Naive thymus-derived CD4-positive, alpha-beta T cell (primary cell): Measurements from ENCODE around the gene PYM1. TPM values are rescaled to one million over a fixed set of nuclear protein-coding genes. Genes with fewer than 3 reads are reported as not detected.

ENCODE experiments used
- ATAC-seq: fragments of 150-1000 bp; cut with Tn5 transposase; 2 replicates; pipeline ENCODE4 v1.10.0; 2021; ENCODE audit warnings: mild to moderate bottlenecking, moderate library complexity
- CTCF ChIA-PET: fragments of 350-600 bp; sonication (Branson Sonifier 250); formaldehyde crosslinking; loops from one replicate; lab custom pipeline; 2021; ENCODE audit warnings: antibody characterized with exemption; lab: Charles Lee
- POLR2A ChIA-PET: fragments of 350-600 bp; sonication (Branson Sonifier 250); formaldehyde crosslinking; loops from one replicate; lab custom pipeline; 2021; ENCODE audit warnings: antibody characterized with exemption, inconsistent platforms; lab: Charles Lee
- DNase-seq, 9 donors: peaks; one replicate each; pipeline versions ENCODE4 v3.0.0 to v3.0.0-alpha.2; 2020 to 2022; ENCODE audit warnings: mixed read lengths in 1 of 9
- H3K27ac ChIP-seq: one replicate; pipeline ENCODE4 v1.7.0; 2013; ENCODE audit warnings: mild to moderate bottlenecking, low read depth, low read length, moderate library complexity
- H3K27me3 ChIP-seq, 2 donors: one replicate each; pipeline ENCODE4 v1.7.0; 2013; ENCODE audit warnings: low read length in 2 of 2, mild to moderate bottlenecking in 2 of 2, moderate library complexity in 2 of 2; ENCODE audit not compliant: control insufficient read depth in 2 of 2, insufficient read depth in 2 of 2
- H3K36me3 ChIP-seq, 3 experiments: 1 replicate in 2 of 3; 2 replicates in 1 of 3; pipeline ENCODE4 v1.7.0; 2013; ENCODE audit warnings: low read length in 3 of 3, mild to moderate bottlenecking in 3 of 3, moderate library complexity in 1 of 3; ENCODE audit not compliant: insufficient read depth in 3 of 3, control insufficient read depth in 2 of 3
- H3K4me1 ChIP-seq, 2 donors: one replicate each; pipeline ENCODE4 v1.7.0; 2013; ENCODE audit warnings: low read length in 2 of 2, mild to moderate bottlenecking in 2 of 2, moderate library complexity in 1 of 2; ENCODE audit not compliant: control insufficient read depth in 2 of 2, insufficient read depth in 2 of 2
- H3K4me3 ChIP-seq: 2 replicates; pipeline ENCODE4 v1.7.0; 2013; ENCODE audit warnings: mild to moderate bottlenecking, low read length
- H3K9me3 ChIP-seq, 3 experiments: 1 replicate in 2 of 3; 2 replicates in 1 of 3; pipeline ENCODE4 v1.7.0; 2013; ENCODE audit warnings: low read length in 3 of 3; ENCODE audit not compliant: control insufficient read depth in 2 of 3
- H3K27ac Mint-ChIP-seq, 9 donors: one replicate each; pipeline ENCODE4 v1.8.0; 2020 to 2022; ENCODE audit warnings: mixed read lengths in 9 of 9, mild to moderate bottlenecking in 8 of 9, moderate library complexity in 5 of 9, inconsistent platforms in 2 of 9
- H3K27me3 Mint-ChIP-seq, 5 donors: one replicate each; pipeline ENCODE4 v1.8.0; 2021 to 2022; ENCODE audit warnings: mixed read lengths in 5 of 5, mild to moderate bottlenecking in 1 of 5
- H3K36me3 Mint-ChIP-seq, 5 donors: one replicate each; pipeline ENCODE4 v1.8.0; 2020 to 2022; ENCODE audit warnings: mixed read lengths in 5 of 5, mild to moderate bottlenecking in 3 of 5, inconsistent platforms in 1 of 5
- H3K4me1 Mint-ChIP-seq, 7 donors: one replicate each; pipeline ENCODE4 v1.8.0; 2020 to 2022; ENCODE audit warnings: mixed read lengths in 7 of 7, mild to moderate bottlenecking in 3 of 7, inconsistent platforms in 1 of 7
- H3K4me3 Mint-ChIP-seq, 10 donors: one replicate each; pipeline ENCODE4 v1.8.0; 2020 to 2022; ENCODE audit warnings: mild to moderate bottlenecking in 10 of 10, mixed read lengths in 10 of 10, moderate library complexity in 6 of 10, inconsistent platforms in 2 of 10
- H3K9me3 Mint-ChIP-seq, 11 donors: one replicate each; pipeline ENCODE4 v1.8.0; 2020 to 2022; ENCODE audit warnings: mixed read lengths in 11 of 11, mild to moderate bottlenecking in 4 of 11, inconsistent platforms in 1 of 11, moderate library complexity in 1 of 11
- intact Hi-C, 2 donors: fragments of 100-400 bp; cut with micrococcal nuclease; formaldehyde crosslinking; loops; one replicate each; pipeline ENCODE4 v1.15.1; 2023
- polyA plus RNA-seq, 2 donors: library from polyadenylated mRNA; unstranded; fragments of 300-500 nt; fragmentation: Illumina TruSeq; gene quantifications; one replicate each; pipeline ENCODE4 v1.2.3, GENCODE V29; 2021
- total RNA-seq, 6 experiments: library from RNA in 5 of 6; stranded (reverse) in 5 of 6; gene quantifications; 1 replicate in 5 of 6; 2 replicates in 1 of 6; pipeline ENCODE4 v1.2.3 and lab custom pipeline; 2021 to 2026

Gene PYM1
- total and polyA plus RNA-seq, 7 experiments from 2014 or later = 18.5 to 70.7 (median 35.9) TPM

- Mint-ChIP-seq H3K27me3 (no peaks in the 10 kb centered on the region), H3K9me3 (no peaks in the 10 kb centered on the region), H3K27ac (peak overlapping the region in 7 of 9 donors; percentile 25 to 72 (median 48)), H3K36me3 (peaks cover 0 to 8% (median 0%) of the 10 kb centered on the region in 5 donors), H3K4me1 (peaks cover 19 to 36% (median 31%) of the 10 kb centered on the region in 7 donors), H3K4me3 (peak overlapping the region in 1 of 10 donors; percentile 25)
- POLR2A ChIA-PET = no interaction called here
- DNase-seq (no peak), ATAC-seq (no peak)
- intact Hi-C loops = no loop called here
- no peaks in the 10 kb centered on the region for H3K27me3 ChIP-seq
- no peaks in the 10 kb centered on the region for H3K36me3 ChIP-seq
- peaks cover 12 to 18% of the 10 kb centered on the region in 2 donors for H3K4me1 ChIP-seq
- no peak overlapping the region for H3K4me3 ChIP-seq
- CTCF ChIA-PET = no interaction called here
- H3K27ac ChIP-seq = no peak overlapping the region
- no peaks in the 10 kb centered on the region for H3K9me3 ChIP-seq
Measured at GRCh38 chr12:55963760-55964159, 36.1 kb upstream of the PYM1 start.

- H3K4me1 Mint-ChIP-seq = peaks cover 12 to 26% (median 17%) of the 10 kb centered on the region in 7 donors
- H3K27me3 ChIP-seq = no peaks in the 10 kb centered on the region
- peak overlapping the region; percentile 62 for H3K27ac ChIP-seq
- H3K27me3 Mint-ChIP-seq = no peaks in the 10 kb centered on the region
- peaks cover 0 to 3% (median 0%) of the 10 kb centered on the region in 11 donors for H3K9me3 Mint-ChIP-seq
- no peak overlapping the region for H3K4me3 ChIP-seq
- ATAC-seq = no peak
- H3K4me3 Mint-ChIP-seq = peak overlapping the region in 1 of 10 donors; percentile 59
- H3K27ac Mint-ChIP-seq = peak overlapping the region in 8 of 9 donors; percentile 53 to 95 (median 91)
- intact Hi-C loops = loop anchor here in 1 of 2 donors (2.0 kb wide), 1 partner anchor 16 kb away; no protein-coding TSS in a partner anchor
- ChIA-PET POLR2A (interaction anchor here (0.5 to 27.1 kb wide), 13 partner anchors 10 to 290 kb away, joined by 3 to 728 read pairs (median 5); partner anchors contain the start of genes DGKA, DNAJC14, ORMDL2 and PYM1), CTCF (interaction anchor here (0.6 to 0.9 kb wide), 2 partner anchors 14 to 20 kb away, joined by 4 to 5 read pairs; no protein-coding TSS in a partner anchor)
- no peaks in the 10 kb centered on the region for H3K9me3 ChIP-seq
- H3K4me1 ChIP-seq = peaks cover 4 to 8% of the 10 kb centered on the region in 2 donors
- H3K36me3 Mint-ChIP-seq = peaks cover 3 to 21% (median 11%) of the 10 kb centered on the region in 5 donors
- DNase-seq = no peak
- peaks cover 14 to 21% (median 16%) of the 10 kb centered on the region in 3 experiments for H3K36me3 ChIP-seq
Measured at GRCh38 chr12:55957106-55957859, 29.6 kb upstream of the PYM1 start.

DNA sequence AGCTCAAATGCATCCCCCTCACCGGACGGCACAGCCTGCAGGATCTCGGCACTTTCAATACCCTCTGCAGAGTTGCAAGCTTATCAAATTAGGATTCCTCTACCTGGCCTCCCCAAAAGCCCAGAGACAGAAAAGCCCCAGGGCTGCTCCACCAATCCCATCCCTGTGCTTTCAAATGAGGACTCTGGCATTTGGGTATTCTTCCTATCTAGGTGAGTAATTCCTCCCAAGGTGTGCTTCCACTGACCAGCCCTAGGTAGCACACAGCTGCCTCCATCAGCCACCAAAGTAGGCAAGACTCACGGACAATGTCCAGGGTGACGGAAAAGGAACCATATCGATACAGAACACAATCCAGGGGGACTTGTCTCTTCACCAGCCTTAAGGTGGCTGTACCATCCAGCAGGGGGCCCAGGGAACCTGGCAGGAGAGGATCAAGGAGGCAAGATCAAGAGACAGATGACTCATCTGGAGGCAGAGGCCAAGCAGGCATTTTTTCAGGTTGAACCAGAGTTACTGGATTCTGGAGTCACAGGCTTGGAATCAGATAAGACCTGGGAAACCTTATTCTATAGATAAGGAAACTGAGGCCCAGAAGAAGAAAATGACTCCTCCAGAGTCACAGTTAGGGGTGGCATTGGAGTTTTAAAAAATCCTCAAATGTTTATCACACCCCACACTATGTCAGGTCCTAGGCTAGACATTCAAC is 28.3 kb upstream of the PYM1 start:
- Histone ChIP-seq H3K4me1 (peaks cover 4 to 8% of the 10 kb centered on the region in 2 donors), H3K36me3 (peaks cover 26 to 35% (median 29%) of the 10 kb centered on the region in 3 experiments), H3K4me3 (no peak overlapping the region), H3K9me3 (no peaks in the 10 kb centered on the region), H3K27ac (peak overlapping the region; percentile 22), H3K27me3 (no peaks in the 10 kb centered on the region)
- CTCF ChIA-PET = interaction anchor here (0.5 to 1.1 kb wide), 6 partner anchors 8 to 231 kb away, joined by 3 to 5 read pairs (median 4); no protein-coding TSS in a partner anchor
- Mint-ChIP-seq H3K36me3 (peaks cover 4 to 33% (median 18%) of the 10 kb centered on the region in 5 donors), H3K9me3 (peaks cover 0 to 3% (median 0%) of the 10 kb centered on the region in 11 donors), H3K27me3 (no peaks in the 10 kb centered on the region), H3K4me1 (peaks cover 12 to 38% (median 21%) of the 10 kb centered on the region in 7 donors), H3K4me3 (peak overlapping the region in 1 of 10 donors; percentile 21), H3K27ac (peak overlapping the region; percentile 6 to 90 (median 78))
- intact Hi-C loops = loop anchor here in 1 of 2 donors (1.0 to 2.0 kb wide), 5 partner anchors 10 to 25 kb away; partner anchors contain the start of genes CDK2, DGKA and PMEL
- ATAC-seq (peak; percentile 71), DNase-seq (peak in 4 of 9 donors; percentile 41 to 47 (median 44))
- POLR2A ChIA-PET = interaction anchor here (0.7 to 27.1 kb wide), 10 partner anchors 9 to 137 kb away, joined by 3 to 728 read pairs (median 14); partner anchors contain the start of genes DGKA, DNAJC14, ORMDL2 and PYM1

GRCh38 chr12:55955344-55955743 is 27.6 kb upstream of the PYM1 start:
- Histone ChIP-seq H3K4me3 (no peak overlapping the region), H3K27me3 (no peaks in the 10 kb centered on the region), H3K27ac (no peak overlapping the region), H3K4me1 (peaks cover 4 to 8% of the 10 kb centered on the region in 2 donors), H3K36me3 (peaks cover 29 to 40% (median 31%) of the 10 kb centered on the region in 3 experiments), H3K9me3 (no peaks in the 10 kb centered on the region)
- Mint-ChIP-seq H3K27ac (peak overlapping the region in 8 of 9 donors; percentile 25 to 90 (median 79)), H3K9me3 (peaks cover 0 to 3% (median 0%) of the 10 kb centered on the region in 11 donors), H3K4me1 (peaks cover 12 to 38% (median 21%) of the 10 kb centered on the region in 7 donors), H3K27me3 (no peaks in the 10 kb centered on the region), H3K36me3 (peaks cover 4 to 33% (median 19%) of the 10 kb centered on the region in 5 donors), H3K4me3 (peak overlapping the region in 1 of 10 donors; percentile 21)
- DNase-seq = no peak
- ATAC-seq = peak; percentile 15
- ChIA-PET CTCF (interaction anchor here (0.7 to 1.1 kb wide), 3 partner anchors 29 to 231 kb away, joined by 3 to 4 read pairs (median 3); no protein-coding TSS in a partner anchor), POLR2A (interaction anchor here (0.6 to 27.1 kb wide), 10 partner anchors 9 to 404 kb away, joined by 3 to 728 read pairs (median 14); partner anchors contain the start of genes CNPY2, DGKA, ORMDL2 and PYM1)
- intact Hi-C loops = loop anchor here in 1 of 2 donors (1.0 to 2.0 kb wide), 2 partner anchors 15 to 24 kb away; partner anchors contain the start of gene DGKA

DNA sequence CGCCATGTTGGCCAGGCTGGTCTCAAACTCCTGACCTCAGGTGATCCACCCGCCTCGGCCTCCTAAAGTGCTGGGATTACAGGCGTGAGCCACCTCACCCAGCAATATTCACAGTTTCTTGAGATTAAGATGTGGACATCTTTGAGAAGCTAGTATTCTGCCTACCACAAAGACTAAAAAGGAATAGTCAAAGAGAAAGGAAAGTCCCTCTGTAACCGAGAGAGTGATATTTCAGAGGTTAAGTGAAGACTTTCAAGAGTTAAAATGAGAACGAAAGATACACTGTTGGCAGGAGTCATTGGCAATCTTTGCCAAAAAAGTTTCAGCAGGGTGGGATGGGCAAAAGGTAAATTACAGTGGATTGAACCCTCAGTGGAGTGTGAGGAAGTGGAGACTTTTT is 18.9 kb upstream of the PYM1 start:
- H3K27me3 Mint-ChIP-seq = no peaks in the 10 kb centered on the region
- H3K9me3 Mint-ChIP-seq = peaks cover 0 to 2% (median 0%) of the 10 kb centered on the region in 11 donors
- ChIA-PET CTCF (no interaction called here), POLR2A (interaction anchor here (0.6 to 27.1 kb wide), 7 partner anchors 11 to 208 kb away, joined by 3 to 728 read pairs (median 4); partner anchors contain the start of genes DGKA, DNAJC14, GDF11 and PYM1)
- Histone ChIP-seq H3K27ac (peak overlapping the region; percentile 9), H3K9me3 (no peaks in the 10 kb centered on the region), H3K4me3 (no peak overlapping the region), H3K36me3 (peaks cover 33 to 92% (median 36%) of the 10 kb centered on the region in 3 experiments), H3K4me1 (peaks cover 0 to 4% of the 10 kb centered on the region in 2 donors), H3K27me3 (no peaks in the 10 kb centered on the region)
- peaks cover 23 to 70% (median 60%) of the 10 kb centered on the region in 7 donors for H3K4me1 Mint-ChIP-seq
- DNase-seq = no peak
- no peak for ATAC-seq
- peak overlapping the region in 1 of 10 donors; percentile 45 for H3K4me3 Mint-ChIP-seq
- intact Hi-C loops = loop anchor here in 1 of 2 donors (1.0 kb wide), 1 partner anchor 10 kb away; no protein-coding TSS in a partner anchor
- peak overlapping the region in 6 of 9 donors; percentile 12 to 86 (median 72) for H3K27ac Mint-ChIP-seq
- H3K36me3 Mint-ChIP-seq = peaks cover 20 to 52% (median 36%) of the 10 kb centered on the region in 5 donors
